Fibroblast of the aortic adventitia (primary cell): ENCODE data around the gene ATP5F1C. TPM values are rescaled to one million over a fixed set of nuclear protein-coding genes. Genes with fewer than 3 reads are reported as not detected.
"Not testable (repeated sequence)": the region's sequence is repeated elsewhere in the genome, so short reads cannot be mapped to it uniquely, and the experiment has no call there.

Experiments used
- DNase-seq: peaks from one replicate; pipeline ENCODE4 v3.0.0-alpha.2; 2010; ENCODE audit warnings: low read depth
- H3K4me3 ChIP-seq: 2 replicates; pipeline ENCODE4 v1.5.1; 2011; ENCODE audit warnings: low read depth, mild to moderate bottlenecking, control low read depth, low read length, moderate library complexity
- CTCF ChIP-seq: IDR thresholded peaks from 2 replicates; pipeline ENCODE4 v1.5.1; 2011; ENCODE audit warnings: mild to moderate bottlenecking, low read length, control low read depth, inconsistent platforms; ENCODE audit not compliant: insufficient read depth
- total RNA-seq: library from RNA; depleted of rRNA; stranded (reverse); fragments of >200 nt; gene quantifications from 2 replicates; pipeline ENCODE4 v1.2.3, GENCODE V29; 2012; ENCODE audit warnings: low replicate concordance

The ATP5F1C gene
- total RNA-seq, 1 donor = 251 TPM

DNA sequence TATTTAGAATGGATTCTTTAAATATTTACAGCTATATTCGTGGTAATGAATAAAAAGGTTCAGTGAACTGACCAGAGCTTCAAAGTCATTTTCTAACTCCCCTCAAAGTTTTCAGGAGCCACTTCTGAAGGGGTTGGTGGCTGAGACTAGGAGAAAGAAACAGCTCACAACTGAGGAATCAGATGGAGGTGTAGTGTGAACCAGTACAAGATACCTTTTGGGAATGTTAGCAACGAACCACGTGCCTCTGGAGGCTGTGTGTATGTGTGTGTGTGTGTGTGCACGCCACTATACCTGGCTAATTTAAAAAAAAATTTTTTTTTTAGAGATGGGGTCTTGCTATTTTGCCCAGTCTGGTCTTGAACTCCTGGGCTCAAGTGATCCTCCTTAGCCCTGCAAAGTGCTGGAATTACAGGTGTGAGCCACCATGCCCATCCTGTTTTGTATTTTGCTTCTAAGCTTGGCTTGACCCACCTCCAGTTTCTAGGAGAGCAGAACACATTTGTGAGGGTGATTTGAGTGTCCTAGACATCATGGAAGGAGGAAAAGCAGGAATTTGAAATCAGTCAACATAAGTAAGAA lies 20.8 kb downstream of the ATP5F1C start:
- no peak for TF ChIP-seq CTCF
- no peak overlapping the region for H3K4me3 ChIP-seq
- no peak for DNase-seq

- H3K4me3 ChIP-seq = no peak overlapping the region
- TF ChIP-seq CTCF = no peak
- no peak for DNase-seq
These were observed 22.5 kb downstream of the ATP5F1C start for GRCh38 chr10:7810443-7810842.

GRCh38 chr10:7811000-7811399 lies 23.0 kb downstream of the ATP5F1C start:
- no peak for TF ChIP-seq CTCF
- DNase-seq = no peak
- H3K4me3 ChIP-seq = no peak overlapping the region

DNA sequence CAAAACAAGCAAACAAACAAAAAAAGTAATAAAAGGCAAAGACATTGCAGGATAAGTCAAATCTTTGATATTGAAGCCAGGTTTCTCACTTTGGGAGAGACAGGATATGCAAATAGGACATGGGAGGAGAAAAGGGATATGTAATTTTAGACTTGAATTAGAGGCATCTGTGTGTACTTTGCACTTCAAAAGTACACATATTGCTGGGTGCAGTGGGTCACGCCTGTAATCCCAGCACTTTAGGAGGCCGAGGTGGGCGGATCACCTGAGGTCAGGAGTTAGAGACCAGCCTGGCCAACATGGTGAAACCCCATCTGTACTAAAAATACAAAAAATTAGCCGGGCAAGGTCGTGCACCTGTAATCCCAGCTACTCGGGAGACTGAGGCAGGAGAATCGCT lies 23.8 kb downstream of the ATP5F1C start:
- not testable (repeated sequence) for H3K4me3 ChIP-seq, DNase-seq

DNA sequence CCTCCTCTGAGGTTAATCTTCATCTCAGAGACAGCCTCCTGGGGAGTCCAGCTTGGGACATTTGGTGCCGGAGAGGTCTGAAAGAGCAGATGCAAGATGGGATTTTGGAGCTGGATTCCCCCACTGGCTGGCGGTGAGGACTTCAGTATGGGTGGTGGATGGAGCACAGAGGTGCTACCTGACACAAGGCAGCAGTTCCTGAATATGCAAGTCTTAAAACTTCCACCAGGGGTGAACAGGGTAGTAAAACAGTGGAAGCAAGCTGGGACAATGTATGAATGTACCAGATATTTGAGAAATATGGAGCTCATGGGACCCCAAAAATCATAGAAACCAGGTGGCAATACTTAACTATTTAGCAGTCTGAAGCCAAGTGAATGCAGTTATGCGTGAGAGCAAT lies 25.5 kb downstream of the ATP5F1C start:
- DNase-seq = no peak
- TF ChIP-seq CTCF = peak; percentile 4
- no peak overlapping the region for H3K4me3 ChIP-seq

DNA sequence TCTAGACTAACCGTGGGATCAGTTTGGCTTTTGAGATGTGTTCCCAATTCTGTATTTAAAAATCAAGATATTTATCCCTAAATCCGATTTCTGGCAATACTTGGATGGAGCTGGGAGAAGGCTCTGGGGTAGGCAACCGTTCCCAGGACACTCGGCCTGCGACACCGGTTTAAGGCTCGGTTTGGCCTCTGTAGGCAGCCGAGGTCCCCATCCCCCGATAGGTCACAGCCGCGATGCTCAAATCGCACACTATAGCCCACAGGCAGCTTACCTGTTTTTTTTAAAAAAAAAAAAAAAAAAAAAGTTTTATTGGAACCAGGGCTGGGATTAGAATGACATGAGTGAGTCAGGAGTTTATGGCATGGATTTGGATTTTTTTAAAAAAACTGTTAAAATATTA lies 29.6 kb downstream of the ATP5F1C start:
- DNase-seq = no peak
- no peak for TF ChIP-seq CTCF
- H3K4me3 ChIP-seq = peak overlapping the region; percentile 97

DNA sequence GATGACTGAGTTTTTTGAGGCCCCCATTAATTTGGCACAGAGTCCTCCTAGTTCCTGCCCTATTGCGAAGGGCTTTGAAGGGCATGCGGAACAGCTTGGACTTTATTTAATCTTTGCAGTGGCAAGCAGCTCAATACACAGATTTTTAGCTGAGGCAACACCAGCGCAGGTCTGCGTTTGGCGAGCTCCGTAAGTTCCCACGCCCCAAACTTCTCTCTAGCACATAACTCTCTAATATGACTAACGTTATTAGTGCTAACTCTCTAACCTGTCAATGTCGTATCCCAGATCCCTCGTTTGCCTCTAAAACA lies 30.0 kb downstream of the ATP5F1C start:
- no peak for DNase-seq
- TF ChIP-seq CTCF = no peak
- peak overlapping the region; percentile 97 for H3K4me3 ChIP-seq
